Erythroblast (primary cell): ENCODE data around the gene MLH3.

ENCODE experiments used
- GATA1 ChIP-seq: IDR thresholded peaks from 2 replicates; pipeline ENCODE4 v1.6.1; 2011; ENCODE audit warnings: low read depth, mild to moderate bottlenecking, control low read depth, low read length, moderate library complexity
- POLR2A ChIP-seq: IDR thresholded peaks from 2 replicates; pipeline ENCODE4 v1.6.1; 2011; ENCODE audit warnings: mild to moderate bottlenecking, low read length

GRCh38 chr14:74977164-74977900 is 73.9 kb downstream of the MLH3 start:
- no peak for TF ChIP-seq POLR2A
- TF ChIP-seq GATA1, result no peak
